Measurements from ENCODE around the gene RAB4A. TPM values are rescaled to one million over a fixed set of nuclear protein-coding genes. Genes with fewer than 3 reads are reported as not detected.

RAB4A gene
- total RNA-seq, 1 experiment from 2014 or later, result 66.7 TPM

- Histone ChIP-seq H2AFZ (ENCODE audit: low read length) (no peak overlapping the region), H3K23me2 (ENCODE audit: insufficient read length, low read depth, low read length, poor library complexity, severe bottlenecking) (peaks cover 15% of the 10 kb centered on the region), H3K23ac (ENCODE audit: insufficient read length, low read depth, low read length) (no peak overlapping the region), H3K18ac (ENCODE audit: insufficient read length, low read depth, low read length) (no peak overlapping the region), H2BK20ac (ENCODE audit: low read depth, low read length, poor library complexity, severe bottlenecking) (no peak overlapping the region), H3K27me3 (ENCODE audit: insufficient read depth, low read length) (no peaks in the 10 kb centered on the region), H2BK5ac (ENCODE audit: insufficient read length, low read length) (no peak overlapping the region), H3K27ac (ENCODE audit: insufficient read length, low read depth, low read length) (no peak overlapping the region), H2AK5ac (ENCODE audit: insufficient read length, low read length) (no peak overlapping the region), H3K79me2 (ENCODE audit: insufficient read depth, low read length) (peaks cover 17% of the 10 kb centered on the region; the same call in 1 of the 2 replicates), H2BK120ac (ENCODE audit: low read depth, low read length, poor library complexity, severe bottlenecking) (no peak overlapping the region), H3K4me1 (ENCODE audit: insufficient read depth, low read length) (peaks cover 7% of the 10 kb centered on the region; the same call in 1 of the 2 replicates), H4K5ac (ENCODE audit: insufficient read length, low read depth, low read length) (no peak overlapping the region), H3K14ac (ENCODE audit: insufficient read depth, low read length) (no peak overlapping the region), H3T11ph (ENCODE audit: low read length) (no peak overlapping the region), H3K4me2 (ENCODE audit: insufficient read depth, insufficient read length, low read length) (peak overlapping the region; percentile 91), H2BK15ac (ENCODE audit: low read depth, low read length) (no peak overlapping the region), H3K79me1 (ENCODE audit: insufficient read depth, low read depth, low read length, poor library complexity, severe bottlenecking) (peaks cover 7% of the 10 kb centered on the region), H3K9ac (ENCODE audit: extremely low read depth, insufficient read length, low read length) (peak overlapping the region; percentile 47), H3K56ac (ENCODE audit: insufficient read length, low read depth, low read length) (no peak overlapping the region), H3K4ac (ENCODE audit: low read depth, low read length) (no peak overlapping the region), H4K20me1 (ENCODE audit: control insufficient read depth, insufficient read depth, insufficient read length) (no peaks in the 10 kb centered on the region), H3K9me3 (ENCODE audit: control insufficient read depth, low read depth, low read length) (no peaks in the 10 kb centered on the region), H4K91ac (ENCODE audit: insufficient read length, low read depth, low read length) (no peak overlapping the region), H2BK12ac (ENCODE audit: insufficient read length, low read depth, low read length) (no peak overlapping the region), H4K8ac (replicated peaks; ENCODE audit: insufficient read length, low read depth, low read length) (no peak overlapping the region)
- Mint-ChIP-seq H3K27me3 (ENCODE audit: low read depth) (peaks cover 14% of the 10 kb centered on the region), H3K4me3 (peak overlapping the region; percentile 89 to 98), H3K4me1 (peaks cover 28 to 32% of the 10 kb centered on the region in 2 experiments), H3K9me3 (peaks cover 4% of the 10 kb centered on the region in 2 experiments; a peak in 2 of 5 replicates), H3K36me3 (ENCODE audit: insufficient read depth in 1 of 3, low read depth in 3 of 3) (peaks cover 3 to 10% (median 3%) of the 10 kb centered on the region in 3 experiments; a peak in 4 of 7 replicates), H3K27ac (no peak overlapping the region)
- no peak for DNase-seq
- WGBS (ENCODE audit: extremely low coverage, insufficient read length, low lambda C conversion rate), result no CpG with 5 or more reads among the region's 11 CpGs
- no peak for TF ChIP-seq CTCF (conservative IDR thresholded peaks at IDR 0.05)
Observed at GRCh38 chr1:229272164-229273158, 1.6 kb downstream of the RAB4A start.
